ENCODE results near the gene RFX8.

The RFX8 gene

DNA sequence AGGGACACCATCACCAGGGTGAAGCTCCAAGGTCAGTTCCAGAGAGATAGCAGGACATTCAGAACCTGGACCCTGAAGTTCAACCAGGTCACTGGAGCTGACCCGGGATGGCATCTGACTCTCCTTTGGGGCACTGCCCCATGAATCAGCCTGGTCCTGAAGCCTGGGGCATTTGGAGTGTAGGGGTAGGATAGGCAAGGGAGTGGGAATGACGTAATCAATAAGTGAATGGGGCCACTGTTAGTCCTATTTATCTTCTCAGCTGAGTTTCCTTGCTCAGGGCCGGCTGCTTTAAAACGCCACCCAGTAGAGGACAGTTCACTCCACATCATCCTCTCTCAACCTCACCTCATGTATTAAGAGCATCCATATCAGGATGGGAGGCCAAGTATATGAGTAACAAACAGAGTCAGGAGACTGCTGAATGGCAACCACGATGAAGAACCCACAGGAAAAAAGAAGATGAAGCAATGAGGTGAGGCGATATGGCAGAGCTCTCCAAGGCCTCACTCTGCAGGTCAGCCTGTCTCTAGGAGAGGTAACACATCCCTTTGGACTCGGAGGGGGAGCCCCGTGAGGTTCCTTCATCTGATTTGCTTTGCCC, 1.8 kb upstream of the RFX8 start:
- FAIRE-seq (no peak), DNase-seq (ENCODE audit: insufficient read length, low spot score) (no peak)
- TF ChIP-seq, protein P1, sequence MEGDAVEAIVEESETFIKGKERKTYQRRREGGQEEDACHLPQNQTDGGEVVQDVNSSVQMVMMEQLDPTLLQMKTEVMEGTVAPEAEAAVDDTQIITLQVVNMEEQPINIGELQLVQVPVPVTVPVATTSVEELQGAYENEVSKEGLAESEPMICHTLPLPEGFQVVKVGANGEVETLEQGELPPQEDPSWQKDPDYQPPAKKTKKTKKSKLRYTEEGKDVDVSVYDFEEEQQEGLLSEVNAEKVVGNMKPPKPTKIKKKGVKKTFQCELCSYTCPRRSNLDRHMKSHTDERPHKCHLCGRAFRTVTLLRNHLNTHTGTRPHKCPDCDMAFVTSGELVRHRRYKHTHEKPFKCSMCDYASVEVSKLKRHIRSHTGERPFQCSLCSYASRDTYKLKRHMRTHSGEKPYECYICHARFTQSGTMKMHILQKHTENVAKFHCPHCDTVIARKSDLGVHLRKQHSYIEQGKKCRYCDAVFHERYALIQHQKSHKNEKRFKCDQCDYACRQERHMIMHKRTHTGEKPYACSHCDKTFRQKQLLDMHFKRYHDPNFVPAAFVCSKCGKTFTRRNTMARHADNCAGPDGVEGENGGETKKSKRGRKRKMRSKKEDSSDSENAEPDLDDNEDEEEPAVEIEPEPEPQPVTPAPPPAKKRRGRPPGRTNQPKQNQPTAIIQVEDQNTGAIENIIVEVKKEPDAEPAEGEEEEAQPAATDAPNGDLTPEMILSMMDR (IDR thresholded peaks at IDR 0.05; ENCODE audit: insufficient read depth, missing control alignments): no peak

DNA sequence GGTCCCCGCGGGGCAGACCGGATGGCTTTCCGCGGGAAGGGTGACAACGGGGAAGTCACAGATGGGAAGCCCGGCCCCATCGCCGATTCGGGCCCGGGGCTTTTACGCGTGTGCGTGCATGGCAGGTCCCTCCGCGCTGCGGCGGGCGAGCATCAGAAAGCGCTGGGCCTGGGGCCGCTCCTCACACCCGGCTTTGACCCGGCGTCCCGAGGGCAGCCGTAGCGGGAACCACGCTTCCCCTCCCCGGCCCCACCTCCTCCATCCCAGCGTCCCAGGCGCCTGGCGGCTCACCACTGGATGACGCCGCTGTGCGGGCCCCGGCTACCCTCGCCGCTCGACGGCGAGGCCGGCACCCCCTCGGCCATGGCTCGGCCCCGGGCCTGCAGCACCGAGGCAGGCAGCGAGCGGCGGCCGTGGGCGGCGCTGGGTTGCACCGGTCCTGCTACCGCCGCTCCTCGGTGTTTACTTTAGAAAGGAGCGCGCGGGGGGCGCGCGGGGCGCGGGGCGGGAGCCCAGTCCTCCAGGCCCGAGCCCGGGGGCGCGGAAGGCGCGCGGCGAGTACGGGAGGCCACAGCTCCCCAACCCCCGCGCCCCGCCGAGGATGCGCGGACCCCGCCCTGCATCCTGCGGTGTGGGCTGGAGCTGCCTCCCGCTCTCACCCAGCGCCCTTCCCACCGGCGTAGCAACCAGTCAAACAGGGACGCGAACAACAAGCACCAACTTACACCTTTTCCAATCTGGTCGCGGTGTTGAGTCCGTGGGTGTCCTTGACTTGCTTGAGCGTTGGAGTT, 806 bp downstream of the RFX8 start:
- TF ChIP-seq, protein P1 (IDR thresholded peaks at IDR 0.05; ENCODE audit: insufficient read depth, missing control alignments): no peak

DNA sequence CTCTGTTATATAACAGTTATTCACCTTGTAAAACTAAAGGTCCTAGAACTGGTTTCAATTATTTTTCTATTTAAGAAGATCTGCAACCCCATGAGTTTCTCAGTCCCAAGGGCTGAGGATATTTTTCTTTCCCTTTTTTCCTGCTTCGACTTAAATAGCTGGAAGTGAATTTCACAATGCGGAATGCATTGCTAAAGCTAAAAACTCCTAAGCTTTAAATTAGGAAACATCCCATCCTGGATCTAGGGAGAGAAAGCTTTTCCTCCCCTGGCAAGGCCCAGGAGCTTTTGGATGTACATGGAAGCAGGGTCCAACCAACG, 1.4 kb downstream of the RFX8 start:
- TF ChIP-seq, protein P1 (IDR thresholded peaks at IDR 0.05; ENCODE audit: insufficient read depth, missing control alignments): no peak
- FAIRE-seq (no peak), DNase-seq (ENCODE audit: insufficient read length, low spot score) (no peak)

More for the DNA sequence above, 806 bp downstream of the RFX8 start:
- FAIRE-seq (no peak), DNase-seq (ENCODE audit: insufficient read length, low spot score) (peak; percentile 40)

DNA sequence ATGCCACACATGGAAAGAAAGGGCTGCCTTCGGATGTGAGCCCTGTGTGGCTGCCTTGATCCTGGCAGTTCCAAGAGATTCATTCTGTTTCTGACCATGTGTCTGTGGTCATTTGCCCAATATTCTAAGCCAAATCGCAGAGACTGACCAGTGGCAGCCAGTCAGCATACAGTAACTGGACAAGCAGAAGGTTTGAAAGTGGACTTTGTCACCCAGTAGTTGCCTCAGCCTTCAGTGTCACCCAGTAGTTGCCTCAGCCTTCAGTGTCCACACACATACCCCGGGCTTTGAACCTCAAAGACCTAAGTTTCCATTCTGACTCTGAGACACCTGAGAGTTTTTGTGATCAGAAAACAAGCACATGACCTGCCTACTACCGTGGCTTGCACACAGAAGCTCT, 5.0 kb downstream of the RFX8 start:
- FAIRE-seq: no peak
- TF ChIP-seq, protein P1 (IDR thresholded peaks at IDR 0.05; ENCODE audit: insufficient read depth, missing control alignments): no peak
- no peak for DNase-seq (ENCODE audit: insufficient read length, low spot score)

DNA sequence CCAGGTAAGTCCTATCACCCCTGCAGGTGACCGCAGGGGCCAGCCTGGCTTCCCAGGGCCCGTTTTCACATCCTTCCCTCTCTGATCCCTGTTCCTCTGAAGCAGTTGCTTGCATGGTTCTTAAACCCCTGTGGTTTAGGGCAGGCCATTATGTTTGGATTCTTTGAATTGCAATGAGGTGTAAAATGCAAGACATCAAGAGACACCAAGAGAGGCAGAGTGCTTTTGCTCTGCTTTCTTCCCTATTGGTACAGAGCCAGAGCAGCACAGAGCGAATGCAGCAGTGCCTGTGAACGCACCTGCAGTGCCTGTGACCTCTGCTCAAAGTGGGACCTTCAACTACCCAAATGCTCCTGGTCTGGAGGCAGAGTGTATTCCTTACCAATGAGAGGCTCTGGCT, 7.6 kb downstream of the RFX8 start:
- FAIRE-seq (no peak), DNase-seq (ENCODE audit: insufficient read length, low spot score) (no peak)
- TF ChIP-seq, protein P1 (IDR thresholded peaks at IDR 0.05; ENCODE audit: insufficient read depth, missing control alignments): no peak

DNA sequence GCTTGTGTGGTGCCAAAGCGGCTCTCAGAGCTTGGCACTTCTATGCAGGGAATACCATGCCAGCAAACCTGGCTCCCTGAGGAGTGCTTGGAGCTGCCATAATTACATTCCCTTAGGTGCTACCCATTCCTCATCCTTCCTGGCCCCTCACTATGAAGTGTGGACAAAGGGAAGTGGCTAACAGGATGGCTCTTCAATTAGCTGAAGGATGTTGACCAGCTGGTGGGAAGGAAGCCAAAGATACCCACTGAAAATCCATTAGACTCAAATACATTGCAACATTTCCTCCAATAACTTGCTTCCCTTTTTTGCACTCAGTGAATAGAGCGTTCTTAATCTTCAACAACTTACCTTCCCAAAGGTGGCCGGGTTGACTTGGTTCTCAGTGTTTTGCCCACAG, 8.5 kb downstream of the RFX8 start:
- no peak for DNase-seq (ENCODE audit: insufficient read length, low spot score)
- FAIRE-seq: no peak
- TF ChIP-seq, protein P1 (IDR thresholded peaks at IDR 0.05; ENCODE audit: insufficient read depth, missing control alignments): no peak

DNA sequence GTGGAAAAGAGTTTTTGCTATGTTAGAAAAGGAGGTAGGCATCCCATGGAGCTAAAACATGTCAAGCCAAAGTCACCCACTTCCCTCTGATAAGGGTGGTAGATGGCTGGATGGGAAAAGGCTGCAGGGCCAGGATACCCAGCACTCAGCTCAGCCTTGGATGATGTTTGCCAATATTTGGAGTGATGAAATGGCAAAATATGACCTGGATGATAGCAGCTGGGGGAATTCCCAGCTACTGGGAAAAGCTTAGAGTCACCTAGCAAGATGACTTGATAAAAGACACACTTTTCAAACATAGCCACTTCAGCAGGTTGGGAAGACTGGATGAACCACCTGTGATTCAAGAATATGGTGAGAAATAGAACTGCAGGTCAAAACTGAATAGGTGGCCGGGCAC, 10.1 kb downstream of the RFX8 start:
- DNase-seq (ENCODE audit: insufficient read length, low spot score): no peak
- TF ChIP-seq, protein P1 (IDR thresholded peaks at IDR 0.05; ENCODE audit: insufficient read depth, missing control alignments): no peak
- no peak for FAIRE-seq

All from D721Med (cell line).